GM12865 (cell line): Measurements from ENCODE around the gene ZC3H14.
A peak's percentile ranks its signal among the peaks of the same experiment; 100 is the strongest.

ENCODE experiments used
- DNase-seq: peaks from one replicate; pipeline ENCODE4 v3.0.0; 2010; ENCODE audit warnings: low read depth
- H3K4me3 ChIP-seq: 2 replicates; pipeline ENCODE4 v1.5.1; 2011; ENCODE audit warnings: mild to moderate bottlenecking, low read depth, low read length, control low read depth
- CTCF ChIP-seq: IDR thresholded peaks from 2 replicates; pipeline ENCODE4 v1.5.1; 2011; ENCODE audit warnings: low read length, control low read depth, low read depth, inconsistent platforms; ENCODE audit not compliant: insufficient read depth; ENCODE audit errors: missing control alignments

ZC3H14 gene

GRCh38 chr14:88599761-88600439 is 37.1 kb downstream of the ZC3H14 start:
- H3K4me3 ChIP-seq: peak overlapping the region; percentile 10
- no peak for TF ChIP-seq CTCF
- DNase-seq: peak; percentile 89

DNA sequence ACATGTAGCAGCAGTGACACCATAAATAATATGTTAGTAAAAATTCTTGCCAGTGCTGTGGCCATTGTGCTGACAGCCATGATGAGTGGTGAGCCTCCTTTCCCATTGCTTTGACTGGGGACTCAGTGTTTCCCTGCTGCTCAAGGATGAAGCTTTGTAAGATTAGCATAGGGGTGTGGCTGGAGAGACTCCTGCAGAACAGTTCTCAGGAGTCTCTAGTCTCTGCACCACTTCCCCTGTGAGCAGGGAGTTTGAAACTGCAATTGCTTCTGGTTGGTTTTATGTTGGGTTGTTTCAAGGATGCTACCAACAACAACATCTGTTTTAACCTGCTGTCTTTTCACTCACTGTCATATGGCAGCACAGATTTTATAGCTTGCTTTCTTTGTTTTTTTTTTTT is 41.4 kb downstream of the ZC3H14 start:
- TF ChIP-seq CTCF: no peak
- no peak overlapping the region for H3K4me3 ChIP-seq
- DNase-seq: peak; percentile 33

DNA sequence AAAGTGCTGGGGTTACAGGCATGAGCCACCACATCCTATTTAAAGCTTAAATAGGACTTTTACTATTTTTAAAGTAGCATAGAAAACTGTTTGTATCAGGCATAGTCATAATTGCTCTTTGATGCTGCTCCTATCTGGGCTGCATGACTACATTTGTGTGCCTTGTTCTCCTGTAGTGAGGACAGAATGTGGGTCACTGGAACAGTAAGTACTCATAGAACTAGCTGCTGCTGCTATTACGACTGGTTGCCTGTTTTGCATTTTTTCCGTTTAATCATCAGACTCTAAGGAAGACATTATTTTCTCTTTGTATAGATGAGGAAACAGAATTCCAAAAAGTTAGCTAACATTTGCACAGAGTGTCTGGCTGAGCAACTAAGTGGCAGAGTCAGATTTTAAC is 42.8 kb downstream of the ZC3H14 start:
- DNase-seq: no peak
- no peak for TF ChIP-seq CTCF

GRCh38 chr14:88607829-88608228 is 45.0 kb downstream of the ZC3H14 start:
- no peak for DNase-seq
- no peak overlapping the region for H3K4me3 ChIP-seq
- no peak for TF ChIP-seq CTCF

More for the DNA sequence above, 42.8 kb downstream of the ZC3H14 start:
- no peak overlapping the region for H3K4me3 ChIP-seq

GRCh38 chr14:88611878-88612277 is 49.0 kb downstream of the ZC3H14 start:
- no peak for TF ChIP-seq CTCF
- H3K4me3 ChIP-seq: no peak overlapping the region
- no peak for DNase-seq

DNA sequence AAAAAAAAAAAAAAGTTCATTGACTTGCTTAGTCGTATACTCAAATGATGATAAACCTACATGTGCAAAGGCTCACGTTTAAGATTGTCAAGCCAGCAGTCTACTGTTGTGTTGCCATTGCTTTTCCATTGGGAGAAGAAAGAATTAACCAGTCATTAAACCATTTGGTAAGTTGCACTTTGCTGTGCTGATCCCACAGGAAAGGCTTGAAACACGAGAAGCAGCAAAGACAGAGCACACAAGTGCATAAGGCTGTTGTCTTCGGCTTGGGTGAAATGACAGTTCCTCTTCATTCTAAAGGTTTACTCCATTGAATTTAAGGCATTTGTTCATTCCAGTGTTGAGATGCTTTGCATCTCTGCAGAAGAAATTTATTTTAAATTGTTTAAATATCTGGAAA is 50.1 kb downstream of the ZC3H14 start:
- no peak for TF ChIP-seq CTCF
- H3K4me3 ChIP-seq: no peak overlapping the region
- no peak for DNase-seq

GRCh38 chr14:88613552-88614010 is 50.7 kb downstream of the ZC3H14 start:
- peak; percentile 8 for DNase-seq
- H3K4me3 ChIP-seq: no peak overlapping the region
- no peak for TF ChIP-seq CTCF
